ENCODE results near the gene ABCA4. TPM values are rescaled to one million over a fixed set of nuclear protein-coding genes. Genes with fewer than 3 reads are reported as not detected.

Gene ABCA4
- total RNA-seq, 1 donor from 2014 or later, result 51.7 TPM

DNA sequence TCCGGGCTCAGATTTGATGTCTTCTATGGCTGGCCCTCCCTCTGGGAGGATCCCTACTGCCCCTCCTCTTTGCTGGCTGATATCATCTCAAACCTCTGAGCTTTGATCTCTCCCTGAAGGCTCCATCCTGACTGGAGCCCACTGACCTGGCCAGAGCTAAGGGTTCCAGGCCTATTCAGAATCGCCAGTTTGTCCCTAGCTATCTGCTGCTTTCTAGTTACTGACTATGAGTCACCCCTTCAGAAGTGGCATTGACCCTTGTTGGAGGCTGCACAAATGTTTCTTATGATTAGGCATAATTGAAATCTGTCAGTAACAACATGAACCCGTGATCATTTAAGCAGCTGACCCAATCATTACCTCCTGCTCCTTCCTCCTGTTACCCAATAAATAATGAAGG, 87.1 kb downstream of the ABCA4 start:
- DNase-seq (ENCODE audit: low spot score), result no peak
- TF ChIP-seq, protein P1, sequence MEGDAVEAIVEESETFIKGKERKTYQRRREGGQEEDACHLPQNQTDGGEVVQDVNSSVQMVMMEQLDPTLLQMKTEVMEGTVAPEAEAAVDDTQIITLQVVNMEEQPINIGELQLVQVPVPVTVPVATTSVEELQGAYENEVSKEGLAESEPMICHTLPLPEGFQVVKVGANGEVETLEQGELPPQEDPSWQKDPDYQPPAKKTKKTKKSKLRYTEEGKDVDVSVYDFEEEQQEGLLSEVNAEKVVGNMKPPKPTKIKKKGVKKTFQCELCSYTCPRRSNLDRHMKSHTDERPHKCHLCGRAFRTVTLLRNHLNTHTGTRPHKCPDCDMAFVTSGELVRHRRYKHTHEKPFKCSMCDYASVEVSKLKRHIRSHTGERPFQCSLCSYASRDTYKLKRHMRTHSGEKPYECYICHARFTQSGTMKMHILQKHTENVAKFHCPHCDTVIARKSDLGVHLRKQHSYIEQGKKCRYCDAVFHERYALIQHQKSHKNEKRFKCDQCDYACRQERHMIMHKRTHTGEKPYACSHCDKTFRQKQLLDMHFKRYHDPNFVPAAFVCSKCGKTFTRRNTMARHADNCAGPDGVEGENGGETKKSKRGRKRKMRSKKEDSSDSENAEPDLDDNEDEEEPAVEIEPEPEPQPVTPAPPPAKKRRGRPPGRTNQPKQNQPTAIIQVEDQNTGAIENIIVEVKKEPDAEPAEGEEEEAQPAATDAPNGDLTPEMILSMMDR (IDR thresholded peaks at IDR 0.05; ENCODE audit: unreplicated experiment), result no peak
- Mint-ChIP-seq H3K36me3 (ENCODE audit: low read depth, unreplicated experiment) (peaks cover 37% of the 10 kb centered on the region), H3K4me1 (ENCODE audit: unreplicated experiment) (peaks cover 53% of the 10 kb centered on the region), H3K9me3 (ENCODE audit: unreplicated experiment) (no peaks in the 10 kb centered on the region), H3K27ac (ENCODE audit: unreplicated experiment) (no peak overlapping the region), H3K27me3 (ENCODE audit: unreplicated experiment) (no peaks in the 10 kb centered on the region), H3K4me3 (ENCODE audit: unreplicated experiment) (no peak overlapping the region)

DNA sequence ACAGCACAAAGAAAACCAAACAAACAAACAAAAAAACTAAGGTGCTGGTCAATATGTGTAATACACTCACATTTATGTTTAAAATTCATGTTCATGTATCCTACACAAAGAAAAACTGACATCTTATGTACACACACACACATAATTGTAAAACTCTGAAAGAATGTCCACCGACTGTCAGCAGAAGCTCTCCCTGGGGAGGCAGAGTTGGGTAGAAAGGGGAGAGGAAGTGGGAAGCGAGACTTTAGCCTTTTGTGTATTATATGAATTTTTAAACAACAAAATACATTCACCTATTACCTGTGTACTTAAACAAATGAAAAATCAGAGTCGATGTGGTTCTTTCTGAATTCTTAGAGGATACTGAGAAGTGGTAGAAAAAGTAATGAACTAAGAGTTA, 88.3 kb downstream of the ABCA4 start:
- no peak overlapping the region for H3K27ac Mint-ChIP-seq (ENCODE audit: unreplicated experiment)

DNA sequence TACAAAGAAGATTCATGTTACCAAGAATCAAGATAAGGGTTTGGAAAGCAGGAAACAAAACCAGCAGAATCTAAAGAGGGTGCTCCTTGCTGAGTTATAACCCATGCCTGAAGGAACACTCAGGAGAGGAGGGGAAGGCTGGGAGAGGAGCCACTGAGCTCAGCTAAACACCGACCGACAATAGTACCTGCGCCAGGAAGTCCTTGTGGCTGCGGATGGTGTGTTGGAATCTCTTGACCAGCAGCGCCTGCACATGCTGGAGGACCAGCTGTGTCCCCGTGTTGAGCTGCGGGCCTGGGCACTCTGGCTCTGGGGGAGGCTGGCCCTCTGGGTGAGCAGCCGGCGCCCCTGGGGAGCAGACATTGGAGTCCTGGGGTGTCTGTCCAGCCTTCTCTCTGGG, 89.4 kb downstream of the ABCA4 start:
- Mint-ChIP-seq H3K27ac (ENCODE audit: unreplicated experiment) (no peak overlapping the region), H3K4me3 (ENCODE audit: unreplicated experiment) (no peak overlapping the region), H3K36me3 (ENCODE audit: low read depth, unreplicated experiment) (peaks cover 35% of the 10 kb centered on the region), H3K27me3 (ENCODE audit: unreplicated experiment) (no peaks in the 10 kb centered on the region), H3K4me1 (ENCODE audit: unreplicated experiment) (peaks cover 35% of the 10 kb centered on the region), H3K9me3 (ENCODE audit: unreplicated experiment) (no peaks in the 10 kb centered on the region)
- no peak for DNase-seq (ENCODE audit: low spot score)
- TF ChIP-seq, protein P1 (IDR thresholded peaks at IDR 0.05; ENCODE audit: unreplicated experiment), result no peak

More for the DNA sequence above, 88.3 kb downstream of the ABCA4 start:
- DNase-seq (ENCODE audit: low spot score), result no peak
- Mint-ChIP-seq H3K4me3 (ENCODE audit: unreplicated experiment) (no peak overlapping the region), H3K4me1 (ENCODE audit: unreplicated experiment) (peaks cover 41% of the 10 kb centered on the region), H3K36me3 (ENCODE audit: low read depth, unreplicated experiment) (peaks cover 41% of the 10 kb centered on the region), H3K27me3 (ENCODE audit: unreplicated experiment) (no peaks in the 10 kb centered on the region), H3K9me3 (ENCODE audit: unreplicated experiment) (no peaks in the 10 kb centered on the region)
- TF ChIP-seq, protein P1 (IDR thresholded peaks at IDR 0.05; ENCODE audit: unreplicated experiment), result no peak

DNA sequence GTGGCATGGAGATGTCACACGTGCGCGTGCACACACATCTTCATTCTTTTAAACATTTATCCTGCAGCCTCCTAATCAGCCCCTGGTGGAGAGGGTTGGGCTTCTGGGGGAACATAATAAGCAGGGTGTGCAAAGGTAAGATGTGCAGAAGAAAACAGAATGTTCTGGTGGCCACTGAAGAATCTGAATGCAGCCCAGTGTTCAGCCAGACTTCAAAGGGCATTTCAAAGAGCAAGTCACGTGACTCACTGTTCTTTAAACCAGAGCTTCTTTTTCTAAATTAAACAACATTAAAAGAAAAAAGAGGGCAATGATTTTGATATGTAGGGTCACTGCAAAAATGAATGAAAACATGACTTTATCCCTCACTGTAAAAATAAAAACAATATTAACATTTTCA, 89.8 kb downstream of the ABCA4 start:
- Mint-ChIP-seq H3K4me1 (ENCODE audit: unreplicated experiment) (peaks cover 35% of the 10 kb centered on the region), H3K4me3 (ENCODE audit: unreplicated experiment) (no peak overlapping the region), H3K36me3 (ENCODE audit: low read depth, unreplicated experiment) (peaks cover 32% of the 10 kb centered on the region), H3K9me3 (ENCODE audit: unreplicated experiment) (no peaks in the 10 kb centered on the region), H3K27ac (ENCODE audit: unreplicated experiment) (no peak overlapping the region), H3K27me3 (ENCODE audit: unreplicated experiment) (no peaks in the 10 kb centered on the region)
- DNase-seq (ENCODE audit: low spot score), result no peak
- TF ChIP-seq, protein P1 (IDR thresholded peaks at IDR 0.05; ENCODE audit: unreplicated experiment), result no peak

DNA sequence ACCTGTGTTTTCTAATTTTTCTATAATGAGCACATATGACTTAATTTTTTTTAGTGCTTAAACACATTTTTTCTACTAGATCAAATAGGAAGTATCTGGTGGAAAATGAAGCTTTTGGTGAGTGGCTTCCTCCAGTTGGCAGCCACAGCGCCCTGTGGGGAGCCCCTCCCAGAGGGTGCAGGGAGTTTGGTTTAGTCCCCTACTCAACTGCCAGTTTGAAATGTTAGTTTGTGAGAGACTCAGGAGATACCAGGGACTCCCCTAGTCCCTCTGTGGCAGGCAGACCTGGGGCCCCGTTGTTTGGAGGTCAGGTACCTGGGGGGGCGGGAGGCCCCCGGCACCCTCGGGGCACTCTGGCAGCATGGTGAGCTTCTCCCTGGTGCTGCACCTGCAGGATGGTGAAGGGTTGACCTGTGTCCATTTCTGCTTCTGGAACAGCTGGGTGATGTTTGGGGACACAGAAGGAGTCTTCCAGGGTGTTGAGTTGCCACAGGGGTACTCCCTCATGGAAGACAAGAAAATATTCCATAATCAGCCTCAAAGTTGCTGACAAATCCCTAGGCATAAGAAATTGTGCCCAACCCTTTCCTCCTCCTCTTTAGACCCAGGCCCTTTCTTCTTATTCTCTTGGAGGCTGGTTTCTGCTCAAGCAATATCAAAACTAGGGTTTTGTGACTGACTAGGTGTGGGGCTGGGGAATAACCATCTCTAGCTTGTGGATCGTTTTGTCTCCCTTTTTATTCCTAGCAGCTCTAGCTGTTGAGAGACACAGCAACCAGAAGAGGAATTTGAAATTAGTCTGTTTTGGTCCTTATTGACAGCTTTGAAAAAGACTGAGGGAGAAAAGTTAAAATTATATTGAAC, 91.6 kb downstream of the ABCA4 start:
- no peak for DNase-seq (ENCODE audit: low spot score)
- Mint-ChIP-seq H3K27me3 (ENCODE audit: unreplicated experiment) (peaks cover 2% of the 10 kb centered on the region), H3K36me3 (ENCODE audit: low read depth, unreplicated experiment) (peaks cover 23% of the 10 kb centered on the region), H3K4me3 (ENCODE audit: unreplicated experiment) (no peak overlapping the region), H3K9me3 (ENCODE audit: unreplicated experiment) (no peaks in the 10 kb centered on the region), H3K27ac (ENCODE audit: unreplicated experiment) (no peak overlapping the region), H3K4me1 (ENCODE audit: unreplicated experiment) (peaks cover 35% of the 10 kb centered on the region)
- TF ChIP-seq, protein P1 (IDR thresholded peaks at IDR 0.05; ENCODE audit: unreplicated experiment), result no peak

All from endothelial cell (in vitro differentiated cells).